ENCODE results near the gene SLC35E4.

Gene SLC35E4

GRCh38 chr22:30691204-30691603, 55.6 kb downstream of the SLC35E4 start:
- DNase-seq, result no peak

DNA sequence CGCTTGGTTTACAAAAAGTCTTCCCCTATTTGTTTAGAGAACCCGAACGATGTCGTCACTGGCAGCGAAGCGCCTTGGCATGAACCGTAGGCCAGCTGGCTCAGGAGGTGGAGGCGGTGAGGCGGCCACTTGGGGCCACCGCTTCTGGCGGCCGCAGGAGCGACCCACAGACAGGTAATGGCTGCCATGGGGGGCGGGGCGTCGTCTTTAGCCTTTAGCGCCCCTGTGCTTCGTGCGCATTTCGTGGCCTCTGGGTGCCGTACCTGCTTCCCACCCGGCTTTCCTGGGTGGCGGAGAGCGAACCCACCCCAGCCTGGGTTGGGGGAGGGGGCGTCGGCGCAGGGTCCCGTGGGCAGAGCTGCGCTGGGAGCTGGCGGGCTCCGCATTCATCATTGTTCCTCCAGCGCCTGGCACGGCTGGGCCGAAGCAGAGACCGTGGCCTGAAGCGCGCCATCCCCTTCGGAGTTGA, 58.6 kb downstream of the SLC35E4 start:
- DNase-seq, result peak; percentile 33 to 67

DNA sequence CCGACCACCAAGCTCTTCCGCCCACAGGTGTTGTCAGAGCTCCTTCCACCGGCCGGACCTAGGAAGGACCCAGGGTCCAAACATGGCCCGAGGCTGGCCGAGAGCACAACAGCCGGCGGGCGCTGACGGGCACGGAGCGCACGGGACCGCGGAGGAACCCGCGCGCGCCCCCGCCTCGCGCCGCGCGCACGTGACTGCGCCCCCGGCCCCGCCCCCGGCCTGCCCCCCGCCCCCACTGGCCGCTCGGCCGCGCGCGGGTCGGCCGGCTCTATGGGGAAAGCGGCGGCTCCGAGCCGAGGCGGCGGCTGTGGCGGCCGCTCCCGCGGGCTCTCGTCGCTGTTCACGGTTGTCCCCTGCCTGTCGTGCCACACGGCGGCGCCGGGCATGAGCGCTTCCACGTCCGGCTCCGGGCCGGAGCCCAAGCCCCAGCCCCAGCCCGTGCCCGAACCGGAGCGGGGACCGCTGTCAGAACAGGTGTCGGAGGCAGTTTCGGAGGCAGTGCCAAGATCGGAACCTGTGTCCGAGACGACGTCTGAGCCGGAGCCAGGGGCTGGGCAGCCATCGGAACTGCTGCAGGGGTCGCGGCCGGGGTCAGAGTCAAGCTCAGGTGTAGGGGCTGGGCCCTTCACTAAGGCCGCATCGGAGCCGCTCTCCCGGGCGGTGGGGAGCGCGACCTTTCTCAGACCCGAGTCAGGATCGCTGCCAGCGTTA, 59.2 kb downstream of the SLC35E4 start, which contains the start of gene OSBP2:
OSBP2 (plus strand) TSS at position 235 of the 711 bp plus-strand sequence; CDS start at position 271, 36 bp downstream.
- DNase-seq, result peak; percentile 21 to 43

GRCh38 chr22:30695351-30695851, 59.8 kb downstream of the SLC35E4 start:
- DNase-seq, result no peak

DNA sequence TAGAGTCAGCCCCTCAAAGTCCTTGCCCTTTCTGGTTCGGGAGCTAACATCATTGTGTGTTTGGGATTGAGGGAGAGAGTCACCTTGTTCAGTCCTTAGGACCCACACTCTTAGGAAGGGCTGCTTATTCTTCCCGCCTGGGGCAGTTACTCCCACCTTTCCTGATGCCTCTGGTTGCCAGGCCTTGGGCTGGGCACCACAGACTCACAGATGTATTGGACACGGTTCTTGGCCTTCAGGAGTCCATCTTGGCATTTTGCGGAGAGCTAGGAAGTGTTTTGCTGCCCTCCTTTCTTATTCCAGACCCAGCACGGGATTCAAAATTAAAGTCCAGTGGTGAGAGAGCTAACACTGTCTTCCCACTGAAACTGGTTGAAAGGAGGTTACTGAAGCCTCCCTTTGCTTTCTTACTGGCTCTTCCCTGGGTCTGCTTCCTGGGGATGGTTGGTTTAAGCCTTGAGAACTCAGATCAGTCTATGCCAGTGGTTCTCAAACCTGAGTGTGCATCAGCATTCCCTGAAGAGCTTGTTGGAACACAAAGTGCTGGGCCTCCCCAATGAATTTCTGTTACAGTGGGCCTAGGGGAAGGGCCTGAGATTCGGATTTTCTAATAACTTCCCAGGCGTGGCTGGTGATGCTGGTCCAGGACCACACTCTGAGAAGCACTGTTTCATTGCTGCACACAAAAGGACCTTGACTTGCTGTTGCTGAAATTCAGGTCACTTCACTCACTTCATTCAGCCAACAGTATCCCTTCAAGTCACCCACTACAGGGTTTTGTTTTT, 60.5 kb downstream of the SLC35E4 start:
- no peak for DNase-seq
